GM23338 (cell line): ENCODE data around the gene DLG2. TPM values are rescaled to one million over a fixed set of nuclear protein-coding genes. Genes with fewer than 3 reads are reported as not detected.

Experiments
- ATAC-seq: fragments of 200-7000 bp; cut with Tn5 transposase; 3 replicates; pipeline ENCODE4 v1.9.1; 2020
- DNase-seq: peaks from one replicate; pipeline ENCODE4 v3.0.0-alpha.2; 2015; ENCODE audit warnings: low spot score
- H2AFZ ChIP-seq: fragments of 200-600 bp; sonication (generic); 2 replicates; pipeline ENCODE4 v1.8.0; 2016; ENCODE audit warnings: antibody characterized with exemption, mild to moderate bottlenecking, moderate library complexity
- H3F3A ChIP-seq: fragments of 200-600 bp; sonication (generic); replicated peaks from 2 replicates; pipeline ENCODE4 v1.8.0; 2017; ENCODE audit warnings: antibody characterized with exemption, mixed run types, low read depth
- H3K27ac ChIP-seq: fragments of 200-600 bp; sonication (generic); 2 replicates; pipeline ENCODE4 v1.6.1; 2016; ENCODE audit warnings: low read depth
- H3K27me3 ChIP-seq: fragments of 200-600 bp; sonication (generic); 2 replicates; pipeline ENCODE4 v1.8.0; 2016; ENCODE audit warnings: mild to moderate bottlenecking, mixed run types, moderate library complexity; ENCODE audit not compliant: insufficient read depth
- H3K36me3 ChIP-seq: fragments of 200-600 bp; sonication (generic); 2 replicates; pipeline ENCODE4 v1.8.0; 2016; ENCODE audit warnings: mild to moderate bottlenecking; ENCODE audit not compliant: insufficient read depth
- H3K4me1 ChIP-seq: fragments of 200-600 bp; sonication (generic); 2 replicates; pipeline ENCODE4 v1.8.0; 2016; ENCODE audit warnings: mild to moderate bottlenecking, moderate library complexity; ENCODE audit not compliant: insufficient read depth
- H3K4me2 ChIP-seq: fragments of 200-600 bp; sonication (generic); 2 replicates; pipeline ENCODE4 v1.7.1; 2017; ENCODE audit warnings: mixed run types
- H3K4me3 ChIP-seq: fragments of 200-600 bp; sonication (generic); 2 replicates; pipeline ENCODE4 v1.6.1; 2016; ENCODE audit warnings: mixed run types
- H3K79me2 ChIP-seq: fragments of 200-600 bp; sonication (generic); replicated peaks from 2 replicates; pipeline ENCODE4 v1.8.0; 2017; ENCODE audit warnings: mild to moderate bottlenecking; ENCODE audit not compliant: insufficient read depth
- H3K9me2 ChIP-seq: fragments of 200-600 bp; sonication (generic); 2 replicates; pipeline ENCODE4 v1.8.0; 2017; ENCODE audit not compliant: insufficient read depth
- H4K20me1 ChIP-seq: fragments of 200-600 bp; sonication (generic); replicated peaks from 2 replicates; pipeline ENCODE4 v1.8.0; 2017; ENCODE audit warnings: mild to moderate bottlenecking; ENCODE audit not compliant: insufficient read depth
- H3K27ac Mint-ChIP-seq: 2 replicates; pipeline ENCODE4 v1.8.0; 2020; ENCODE audit warnings: inconsistent platforms, mild to moderate bottlenecking, moderate library complexity, mixed read lengths
- H3K27me3 Mint-ChIP-seq: 3 replicates; pipeline ENCODE4 v1.8.0; 2022; ENCODE audit warnings: low read depth, mild to moderate bottlenecking, moderate library complexity, mixed read lengths, inconsistent platforms; ENCODE audit not compliant: insufficient read depth, poor library complexity
- H3K36me3 Mint-ChIP-seq: 3 replicates; pipeline ENCODE4 v1.8.0; 2021; ENCODE audit warnings: low read depth, mild to moderate bottlenecking, inconsistent platforms, moderate library complexity, mixed read lengths
- H3K4me1 Mint-ChIP-seq: 3 replicates; pipeline ENCODE4 v1.8.0; 2020; ENCODE audit warnings: mild to moderate bottlenecking, inconsistent platforms, mixed read lengths
- H3K4me3 Mint-ChIP-seq: 3 replicates; pipeline ENCODE4 v1.8.0; 2021; ENCODE audit warnings: moderate library complexity, mild to moderate bottlenecking, inconsistent platforms, mixed read lengths
- H3K9me3 Mint-ChIP-seq: 3 replicates; pipeline ENCODE4 v1.8.0; 2020; ENCODE audit warnings: moderate library complexity, mild to moderate bottlenecking, inconsistent platforms, mixed read lengths
- CREB1 ChIP-seq: fragments of 250-450 bp; sonication (Bioruptor Pico); IDR thresholded peaks from 2 replicates; pipeline ENCODE4 v1.5.0; 2020; ENCODE audit warnings: low read depth, mild to moderate bottlenecking, moderate library complexity
- ETS1 ChIP-seq: IDR thresholded peaks from 2 replicates; pipeline ENCODE4 v1.6.1; 2016; ENCODE audit warnings: antibody characterized with exemption
- JUNB ChIP-seq: IDR thresholded peaks from one replicate; pipeline ENCODE4 v1.6.1; 2016; ENCODE audit warnings: antibody characterized with exemption; ENCODE audit not compliant: unreplicated experiment
- POLR2AphosphoS5 ChIP-seq: IDR thresholded peaks from 2 replicates; pipeline ENCODE4 v1.6.1; 2016; ENCODE audit warnings: antibody characterized with exemption, low read depth
- ZNF114 ChIP-seq: fragments of 250-450 bp; sonication (Bioruptor Pico); IDR thresholded peaks from 2 replicates; pipeline ENCODE4 v1.5.0; 2020; ENCODE audit warnings: mild to moderate bottlenecking, moderate library complexity
- ZNF331 ChIP-seq: fragments of 250-450 bp; sonication (Bioruptor Pico); IDR thresholded peaks from 2 replicates; pipeline ENCODE4 v1.5.0; 2020; ENCODE audit warnings: low read depth, mild to moderate bottlenecking, moderate library complexity
- ZNF462 ChIP-seq: fragments of 250-450 bp; sonication (Bioruptor Pico); IDR thresholded peaks from 2 replicates; pipeline ENCODE4 v1.5.0; 2020; ENCODE audit warnings: mild to moderate bottlenecking, moderate library complexity
- polyA plus RNA-seq: library from polyadenylated mRNA; unstranded; fragments of >200 nt; fragmentation: Nextera tagmentation; extraction: Ambion mirVana; gene quantifications from 2 replicates; pipeline ENCODE4 v1.2.1, GENCODE V29; 2016
- total RNA-seq: library from RNA; depleted of rRNA; stranded (reverse); fragments of >200 nt; shearing (Covaris generic); gene quantifications from 2 replicates; pipeline ENCODE4 v1.2.3, GENCODE V29; 2014

The DLG2 gene
- total and polyA plus RNA-seq, 2 experiments from 2014 or later, result 19.8 to 21.5 TPM

DNA sequence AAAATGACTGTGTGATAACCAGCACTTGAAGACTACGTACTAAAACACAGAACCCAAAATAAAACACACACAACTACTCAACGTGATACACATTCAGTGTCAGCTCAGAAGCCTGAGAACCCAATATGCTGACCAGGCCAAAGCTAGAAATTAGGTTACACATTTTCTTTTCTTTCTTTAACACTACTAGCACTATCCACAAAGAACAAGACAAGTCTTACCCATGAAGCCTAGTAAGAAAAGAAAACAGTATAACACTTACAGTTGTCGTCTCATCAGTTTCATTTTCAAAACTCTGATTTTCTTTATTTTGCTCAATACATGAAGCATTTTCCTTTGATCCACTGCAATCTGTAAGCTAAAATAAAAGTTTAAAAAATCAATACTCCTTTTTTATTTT is 472.9 kb downstream of the DLG2 start (continued):
- TF ChIP-seq ZNF462 (CRISPR knock-in tag), result no peak
- TF ChIP-seq JUNB, result no peak
- no peak for TF ChIP-seq ZNF114

DNA sequence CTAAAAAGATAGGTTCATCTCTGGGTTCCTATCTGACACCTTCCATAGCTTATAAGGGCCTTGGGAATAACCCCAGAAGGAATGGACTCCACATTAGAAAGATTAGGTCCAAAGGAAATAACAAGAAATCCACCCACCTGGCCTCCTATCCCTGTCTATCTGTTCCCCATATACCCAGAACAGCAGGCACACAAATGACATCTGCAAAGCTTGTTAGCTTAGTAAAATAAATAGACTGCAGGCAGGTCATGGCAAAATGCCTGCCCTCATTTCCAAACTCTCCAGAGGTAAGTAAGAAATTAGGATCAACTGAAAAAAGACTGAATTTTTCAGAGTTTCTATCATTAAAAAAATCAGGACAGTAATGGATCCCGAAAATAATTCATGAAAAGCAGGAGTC is 489.5 kb downstream of the DLG2 start:
- Histone ChIP-seq H3K36me3 (no peaks in the 10 kb centered on the region; the same call in 1 of the 2 replicates), H3K4me2 (no peak overlapping the region), H3K27ac (no peak overlapping the region), H3K4me1 (peaks cover 14% of the 10 kb centered on the region), H3K79me2 (no peaks in the 10 kb centered on the region), H3K4me3 (no peak overlapping the region), H3K9me2 (no peaks in the 10 kb centered on the region), H3K27me3 (no peaks in the 10 kb centered on the region), H3F3A (no peaks in the 10 kb centered on the region), H4K20me1 (no peaks in the 10 kb centered on the region), H2AFZ (no peak overlapping the region)
- TF ChIP-seq ZNF331 (CRISPR knock-in tag) (no peak), ETS1 (no peak), POLR2AphosphoS5 (no peak), CREB1 (no peak), ZNF114 (no peak), JUNB (no peak)
- H3K9me3 Mint-ChIP-seq, result peaks cover 4% of the 10 kb centered on the region; the same call in 2 of the 3 replicates
- H3K36me3 Mint-ChIP-seq, result no peaks in the 10 kb centered on the region
- peaks cover 12% of the 10 kb centered on the region for H3K4me1 Mint-ChIP-seq
- H3K27me3 Mint-ChIP-seq, result no peaks in the 10 kb centered on the region
- DNase-seq (no peak), ATAC-seq (no peak)
- no peak overlapping the region for H3K4me3 Mint-ChIP-seq
- H3K27ac Mint-ChIP-seq, result no peak overlapping the region
